K562 (cell line): ENCODE results near the gene ELMO3. TPM values are rescaled to one million over a fixed set of nuclear protein-coding genes. Genes with fewer than 3 reads are reported as not detected.

Experiments used
- ATAC-seq: fragments of 200-7000 bp; cut with Tn5 transposase; 3 replicates; pipeline ENCODE4 v1.9.1; 2020; ENCODE audit warnings: moderate library complexity
- BruUV-seq: library from RNA; stranded (reverse); fragments of 400-500 nt; replicated peaks from 2 replicates; lab custom pipeline; 2021; lab: Mats Ljungman, UMichigan
- CTCF ChIA-PET: fragments of 300-600 bp; formaldehyde crosslinking; extraction: SDS; loops from one replicate; lab custom pipeline; 2021; ENCODE audit warnings: low intra/inter-chr PET ratio; lab: Yijun Ruan, JAX
- POLR2A ChIA-PET: fragments of 300-600, 350-650 bp; sonication (Branson Sonifier 250); formaldehyde crosslinking; extraction: SDS; loops from one replicate; lab custom pipeline; 2021; ENCODE audit warnings: antibody characterized with exemption, inconsistent platforms; lab: Yijun Ruan, JAX
- DNase-seq, 4 experiments: peaks; one replicate each; pipeline versions ENCODE4 v3.0.0 to v3.0.0-alpha.2; 2011 to 2018; ENCODE audit warnings: low spot score in 3 of 4, mixed read lengths in 3 of 4; ENCODE audit errors: extremely low read depth in 1 of 4
- FAIRE-seq: peaks from 2 replicates; lab custom pipeline; 2011; peaks lifted over from hg19 to GRCh38; lab: Jason Lieb, UNC
- H2AFZ ChIP-seq: 2 replicates; pipeline ENCODE4 v1.6.0; 2011; ENCODE audit warnings: low read depth, low read length, control low read depth, inconsistent platforms
- H3K27ac ChIP-seq: fragments of 200-600 bp; 3 replicates; pipeline ENCODE4 v1.8.0; 2011; ENCODE audit warnings: low read depth, mild to moderate bottlenecking, control low read depth, inconsistent platforms, low read length, moderate library complexity, mixed read lengths; ENCODE audit errors: extremely low read depth
- H3K27me3 ChIP-seq, 2 experiments: fragments of 300-600 bp in 1 of 2; 2 replicates in 1 of 2; 3 replicates in 1 of 2; pipeline versions ENCODE4 v1.6.0 to v1.8.0; 2011; ENCODE audit warnings: inconsistent platforms in 2 of 2, low read length in 2 of 2, mild to moderate bottlenecking in 1 of 2, mixed read lengths in 1 of 2, moderate library complexity in 1 of 2; ENCODE audit not compliant: control insufficient read depth in 2 of 2, insufficient read depth in 2 of 2
- H3K36me3 ChIP-seq: fragments of 300-600 bp; 3 replicates; pipeline ENCODE4 v1.8.0; 2011; ENCODE audit warnings: mild to moderate bottlenecking, low read length, inconsistent platforms; ENCODE audit not compliant: control insufficient read depth, insufficient read depth
- H3K4me1 ChIP-seq, 2 experiments: fragments of 200-600 bp in 1 of 2; replicated peaks in 1 of 2; 2 replicates in 1 of 2; 3 replicates in 1 of 2; pipeline versions ENCODE4 v1.5.1 to v1.8.0; 2011; ENCODE audit warnings: inconsistent platforms in 2 of 2, low read length in 2 of 2, mild to moderate bottlenecking in 1 of 2, mixed read lengths in 1 of 2, moderate library complexity in 1 of 2; ENCODE audit not compliant: control insufficient read depth in 2 of 2, insufficient read depth in 2 of 2
- H3K4me2 ChIP-seq: 2 replicates; pipeline ENCODE4 v1.6.1; 2011; ENCODE audit warnings: low read length, control low read depth, inconsistent platforms, mixed read lengths; ENCODE audit not compliant: insufficient read depth
- H3K4me3 ChIP-seq: fragments of 200-600 bp; sonication (generic), shearing (Covaris generic); 2 replicates; pipeline ENCODE4 v1.5.1; 2016; ENCODE audit warnings: control low read depth, inconsistent platforms
- H3K79me2 ChIP-seq: fragments of 200-600 bp; 3 replicates; pipeline ENCODE4 v1.8.0; 2011; ENCODE audit warnings: low read length, inconsistent platforms; ENCODE audit not compliant: control insufficient read depth, insufficient read depth
- H3K9ac ChIP-seq, 2 experiments: 2 replicates each; pipeline versions ENCODE4 v1.6.0 to v1.6.1; 2011; ENCODE audit warnings: low read depth in 2 of 2, low read length in 2 of 2, control low read depth in 1 of 2, inconsistent platforms in 1 of 2, mild to moderate bottlenecking in 1 of 2, mixed read lengths in 1 of 2; ENCODE audit not compliant: insufficient read depth in 1 of 2
- H3K9me1 ChIP-seq: one replicate; pipeline ENCODE4 v1.6.0; 2011; ENCODE audit warnings: inconsistent platforms, mild to moderate bottlenecking, low read length, moderate library complexity; ENCODE audit not compliant: control insufficient read depth, insufficient read depth
- H3K9me3 ChIP-seq: replicated peaks from 2 replicates; pipeline ENCODE4 v1.5.1; 2011; ENCODE audit warnings: low read depth, low read length, inconsistent platforms; ENCODE audit not compliant: control insufficient read depth, insufficient read depth
- H4K20me1 ChIP-seq: replicated peaks from 2 replicates; pipeline ENCODE4 v1.6.1; 2011; ENCODE audit warnings: low read length, inconsistent platforms, mixed read lengths; ENCODE audit not compliant: control insufficient read depth, insufficient read depth
- KLF13 ChIP-seq: fragments of 450-650 bp; IDR thresholded peaks from 2 replicates; pipeline ENCODE4 v1.6.1; 2016; ENCODE audit warnings: missing genetic modification characterization, low read depth, mild to moderate bottlenecking, missing compliant biosample characterization, moderate library complexity, borderline replicate concordance
- NELFE ChIP-seq: IDR thresholded peaks from 2 replicates; pipeline ENCODE4 v1.6.1; 2011; ENCODE audit warnings: mild to moderate bottlenecking; ENCODE audit not compliant: insufficient read depth, insufficient read length
- PHF20 ChIP-seq: fragments of 450-650 bp; IDR thresholded peaks from 2 replicates; pipeline ENCODE4 v1.6.1; 2018; ENCODE audit not compliant: partially characterized antibody
- POLR2A ChIP-seq: fragments of 450-650 bp; conservative IDR thresholded peaks from 2 replicates; pipeline ENCODE4 v1.6.1; 2016
- POLR2G ChIP-seq: fragments of 200-400 bp; formaldehyde crosslinking; IDR thresholded peaks from 2 replicates; pipeline ENCODE4 v1.6.1; 2017; ENCODE audit warnings: low read depth, mild to moderate bottlenecking, antibody characterized with exemption, low read length, moderate library complexity
- RBFOX2 ChIP-seq: fragments of 200-400 bp; formaldehyde crosslinking; IDR thresholded peaks from 2 replicates; pipeline ENCODE4 v1.6.1; 2017; ENCODE audit warnings: low read depth, mild to moderate bottlenecking, low read length, moderate library complexity
- XRCC5 ChIP-seq: fragments of 200-400 bp; formaldehyde crosslinking; IDR thresholded peaks from 2 replicates; pipeline ENCODE4 v1.6.1; 2017; ENCODE audit warnings: low read depth, mild to moderate bottlenecking, low read length
- WGBS: fragments of 100-300 bp; shearing (Covaris generic); methylation state at CpG from one replicate; pipeline ENCODE4 v1.1.6; 2016; ENCODE audit warnings: low coverage, mixed read lengths; ENCODE audit not compliant: insufficient coverage; ENCODE audit errors: missing lambda C conversion rate; 5-methylcytosine and 5-hydroxymethylcytosine counted together
- in situ Hi-C: fragments of 300-500 bp; cut with MboI; formaldehyde crosslinking; loops from 4 replicates; pipeline ENCODE4 v1.15.0; 2018; ENCODE audit warnings: inconsistent platforms, mixed read lengths
- intact Hi-C: fragments of 100-400 bp; cut with micrococcal nuclease; formaldehyde crosslinking; loops from 2 replicates; pipeline ENCODE4 v1.14.2; 2022
- polyA plus RNA-seq, 8 experiments: library from polyadenylated mRNA; depleted of rRNA in 4 of 8; stranded (reverse) in 5 of 8; unstranded in 3 of 8; fragments of >200 nt; fragmentation: Nextera tagmentation in 2 of 8; fragmentation: Illumina TruSeq in 1 of 8; extraction: Ambion mirVana in 2 of 8; extraction: Trizol in 1 of 8; gene quantifications; 2 replicates each; pipeline versions ENCODE4 v1.2.1 to v1.2.3, GENCODE V29; 2011 to 2014; ENCODE audit warnings: inconsistent platforms in 1 of 8, missing spikeins in 1 of 8
- total RNA-seq, 7 experiments: library from RNA; depleted of rRNA in 6 of 7; stranded (reverse); fragments of >200 nt in 6 of 7; fragmentation: Illumina TruSeq in 2 of 7; extraction: Trizol in 2 of 7; gene quantifications; 2 replicates each; pipeline versions ENCODE4 v1.2.1 to v1.2.3, GENCODE V29; 2011 to 2021; ENCODE audit warnings: low replicate concordance in 1 of 7
- TF ChIP-seq, protein P1 (sequence below): fragments of 250-450 bp; sonication (Bioruptor Pico); IDR thresholded peaks from 2 replicates; pipeline ENCODE4 v1.5.1; 2021; ENCODE audit warnings: mild to moderate bottlenecking
- TF ChIP-seq, protein P2 (sequence below), 3 experiments: fragments of 200-800 bp in 1 of 3; sonication (Bioruptor generic) in 1 of 3; sonication (generic) in 1 of 3; formaldehyde crosslinking in 1 of 3; IDR thresholded peaks; 2 replicates each; pipeline versions ENCODE4 v1.6.1 to v1.8.0; 2016 to 2022; ENCODE audit warnings: mild to moderate bottlenecking in 2 of 3, missing compliant biosample characterization in 2 of 3, missing genetic modification characterization in 2 of 3, missing genetic modification reagents in 1 of 3
- TF ChIP-seq, protein P3 (sequence below): fragments of 200-400 bp; formaldehyde crosslinking; IDR thresholded peaks from 2 replicates; pipeline ENCODE4 v1.6.1; 2017; ENCODE audit warnings: mild to moderate bottlenecking, low read depth, low read length, moderate library complexity
- TF ChIP-seq, protein P4 (sequence below): fragments of 450-650 bp; formaldehyde crosslinking; IDR thresholded peaks from 2 replicates; pipeline ENCODE4 v1.4.0; 2020; ENCODE audit warnings: mild to moderate bottlenecking, mixed read lengths

Gene ELMO3
- total and polyA plus RNA-seq, 9 of the 15 experiments (the other 6 are each of a cell fraction or from before 2014, with no cell fraction given): 0.04 to 5.1 (median 1.5) TPM

DNA sequence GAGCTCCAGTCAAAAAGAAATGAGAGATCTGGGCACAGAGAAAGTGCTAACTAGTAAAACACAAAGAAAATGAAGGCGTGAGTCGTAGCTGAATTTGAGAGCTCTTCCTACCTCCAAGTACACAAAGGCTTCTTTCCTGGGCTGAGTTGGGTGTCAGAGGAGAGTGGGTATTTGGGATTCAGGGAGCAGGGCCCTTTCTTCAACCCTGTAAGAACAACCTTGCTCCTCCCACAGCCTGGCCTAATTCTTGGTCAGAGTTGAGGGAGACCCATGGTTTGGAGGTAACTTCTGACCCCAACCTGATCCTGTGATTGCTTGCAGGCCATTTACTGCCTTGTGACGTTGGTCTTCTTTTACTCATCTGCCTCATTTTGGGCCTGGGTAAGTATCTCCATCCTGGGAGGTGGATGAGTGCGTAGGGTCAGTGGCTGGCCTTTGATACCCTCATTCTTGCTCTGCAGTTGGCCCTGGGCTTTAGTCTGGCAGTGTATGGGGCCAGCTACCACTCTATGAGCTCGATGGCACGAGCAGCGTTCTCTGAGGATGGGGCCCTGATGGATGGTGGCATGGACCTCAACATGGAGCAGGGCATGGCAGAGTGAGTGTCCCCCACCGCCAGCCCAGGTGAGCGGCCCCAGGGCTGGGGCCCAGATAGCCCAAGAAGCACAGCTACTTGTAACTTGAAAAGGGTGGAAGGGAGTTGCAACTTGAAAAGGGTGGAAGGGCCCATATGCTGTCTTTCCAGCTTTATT lies 29.3 kb downstream of the ELMO3 start (continued):
- TF ChIP-seq, protein P1, sequence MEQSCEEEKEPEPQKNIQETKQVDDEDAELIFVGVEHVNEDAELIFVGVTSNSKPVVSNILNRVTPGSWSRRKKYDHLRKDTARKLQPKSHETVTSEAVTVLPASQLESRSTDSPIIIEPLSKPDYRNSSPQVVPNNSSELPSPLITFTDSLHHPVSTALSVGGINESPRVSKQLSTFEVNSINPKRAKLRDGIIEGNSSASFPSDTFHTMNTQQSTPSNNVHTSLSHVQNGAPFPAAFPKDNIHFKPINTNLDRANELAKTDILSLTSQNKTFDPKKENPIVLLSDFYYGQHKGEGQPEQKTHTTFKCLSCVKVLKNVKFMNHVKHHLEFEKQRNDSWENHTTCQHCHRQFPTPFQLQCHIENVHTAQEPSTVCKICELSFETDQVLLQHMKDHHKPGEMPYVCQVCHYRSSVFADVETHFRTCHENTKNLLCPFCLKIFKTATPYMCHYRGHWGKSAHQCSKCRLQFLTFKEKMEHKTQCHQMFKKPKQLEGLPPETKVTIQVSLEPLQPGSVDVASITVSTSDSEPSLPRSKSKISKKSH (CRISPR knock-in tag): no peak
- TF ChIP-seq, protein P2, sequence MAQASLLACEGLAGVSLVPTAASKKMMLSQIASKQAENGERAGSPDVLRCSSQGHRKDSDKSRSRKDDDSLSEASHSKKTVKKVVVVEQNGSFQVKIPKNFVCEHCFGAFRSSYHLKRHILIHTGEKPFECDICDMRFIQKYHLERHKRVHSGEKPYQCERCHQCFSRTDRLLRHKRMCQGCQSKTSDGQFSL (CRISPR knock-in tag; IDR thresholded peaks at IDR 0.05): no peak
- TF ChIP-seq, protein P2 (tag; IDR thresholded peaks at IDR 0.05): no peak
- TF ChIP-seq NELFE: no peak
- no peak for TF ChIP-seq PHF20
- TF ChIP-seq, all 486 proteins: peak for 5

DNA sequence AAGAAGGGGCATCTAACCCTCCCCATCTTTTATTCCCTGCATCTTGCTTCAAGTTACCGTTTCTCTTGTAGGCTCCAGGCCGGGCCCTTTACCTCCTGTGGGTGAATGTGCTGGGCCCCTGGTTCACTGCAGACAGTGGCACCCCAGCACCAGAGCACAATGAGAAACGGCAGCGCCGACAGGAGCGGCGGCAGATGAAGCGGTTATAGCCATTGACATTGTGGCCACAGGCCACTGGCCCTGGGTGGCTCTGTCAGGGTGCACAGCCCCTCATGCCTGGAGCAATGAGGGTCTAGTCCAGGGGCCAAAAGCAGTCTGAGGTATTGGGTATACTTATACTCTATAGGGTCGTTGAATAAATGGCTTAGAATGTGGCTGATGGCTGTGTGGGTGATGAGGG lies 30.0 kb downstream of the ELMO3 start:
- ChIA-PET POLR2A (interaction anchor here (0.9 to 2.8 kb wide), 2 partner anchors 9 to 17 kb away, joined by 3 to 31 read pairs; no protein-coding TSS in a partner anchor), CTCF (no interaction called here)
- no peak overlapping the region for H3K4me3 ChIP-seq
- no peak for DNase-seq
- in situ Hi-C loops: no loop called here
- FAIRE-seq: no peak
- 81% methylated on average over 9 of the region's 9 CpGs for WGBS
- no peaks in the 10 kb centered on the region for H3K27me3 ChIP-seq
- no peak overlapping the region for H3K4me2 ChIP-seq
- H3K36me3 ChIP-seq: peaks cover 64% of the 10 kb centered on the region; the same call in 2 of the 3 replicates
- H3K79me2 ChIP-seq: peaks cover 21% of the 10 kb centered on the region
- H3K4me1 ChIP-seq: peaks cover 18 to 20% of the 10 kb centered on the region in 2 experiments; a peak in 4 of 5 replicates
- intact Hi-C loops: loop anchor here (5.0 kb wide), 1 partner anchor 37 kb away; the partner anchor contains the start of genes E2F4 and EXOC3L1
- H2AFZ ChIP-seq: no peak overlapping the region
- no peak overlapping the region for H3K9ac ChIP-seq
- BruUV-seq: no TSS peak
- H4K20me1 ChIP-seq: no peaks in the 10 kb centered on the region
- H3K9me1 ChIP-seq: no peaks in the 10 kb centered on the region
- H3K27ac ChIP-seq: no peak overlapping the region
- no peaks in the 10 kb centered on the region for H3K9me3 ChIP-seq
- ATAC-seq: no peak
- 0 out of 2 replicates have a peak, but pooled peaks have one; percentile 4 for TF ChIP-seq POLR2A
- TF ChIP-seq POLR2G: peak; percentile 65
- TF ChIP-seq XRCC5: no peak
- TF ChIP-seq KLF13: no peak
- TF ChIP-seq, protein P3, sequence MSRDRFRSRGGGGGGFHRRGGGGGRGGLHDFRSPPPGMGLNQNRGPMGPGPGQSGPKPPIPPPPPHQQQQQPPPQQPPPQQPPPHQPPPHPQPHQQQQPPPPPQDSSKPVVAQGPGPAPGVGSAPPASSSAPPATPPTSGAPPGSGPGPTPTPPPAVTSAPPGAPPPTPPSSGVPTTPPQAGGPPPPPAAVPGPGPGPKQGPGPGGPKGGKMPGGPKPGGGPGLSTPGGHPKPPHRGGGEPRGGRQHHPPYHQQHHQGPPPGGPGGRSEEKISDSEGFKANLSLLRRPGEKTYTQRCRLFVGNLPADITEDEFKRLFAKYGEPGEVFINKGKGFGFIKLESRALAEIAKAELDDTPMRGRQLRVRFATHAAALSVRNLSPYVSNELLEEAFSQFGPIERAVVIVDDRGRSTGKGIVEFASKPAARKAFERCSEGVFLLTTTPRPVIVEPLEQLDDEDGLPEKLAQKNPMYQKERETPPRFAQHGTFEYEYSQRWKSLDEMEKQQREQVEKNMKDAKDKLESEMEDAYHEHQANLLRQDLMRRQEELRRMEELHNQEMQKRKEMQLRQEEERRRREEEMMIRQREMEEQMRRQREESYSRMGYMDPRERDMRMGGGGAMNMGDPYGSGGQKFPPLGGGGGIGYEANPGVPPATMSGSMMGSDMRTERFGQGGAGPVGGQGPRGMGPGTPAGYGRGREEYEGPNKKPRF: no peak
- TF ChIP-seq, protein P4, sequence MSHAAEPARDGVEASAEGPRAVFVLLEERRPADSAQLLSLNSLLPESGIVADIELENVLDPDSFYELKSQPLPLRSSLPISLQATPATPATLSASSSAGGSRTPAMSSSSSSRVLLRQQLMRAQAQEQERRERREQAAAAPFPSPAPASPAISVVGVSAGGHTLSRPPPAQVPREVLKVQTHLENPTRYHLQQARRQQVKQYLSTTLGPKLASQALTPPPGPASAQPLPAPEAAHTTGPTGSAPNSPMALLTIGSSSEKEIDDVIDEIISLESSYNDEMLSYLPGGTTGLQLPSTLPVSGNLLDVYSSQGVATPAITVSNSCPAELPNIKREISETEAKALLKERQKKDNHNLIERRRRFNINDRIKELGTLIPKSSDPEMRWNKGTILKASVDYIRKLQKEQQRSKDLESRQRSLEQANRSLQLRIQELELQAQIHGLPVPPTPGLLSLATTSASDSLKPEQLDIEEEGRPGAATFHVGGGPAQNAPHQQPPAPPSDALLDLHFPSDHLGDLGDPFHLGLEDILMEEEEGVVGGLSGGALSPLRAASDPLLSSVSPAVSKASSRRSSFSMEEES: no peak
- peak; percentile 40; the same call in 1 of the 2 replicates for TF ChIP-seq RBFOX2
